Smooth muscle cell (in vitro differentiated cells): ENCODE data around the gene NPAP1. TPM values are rescaled to one million over a fixed set of nuclear protein-coding genes. Genes with fewer than 3 reads are reported as not detected.

ENCODE experiments used
- DNase-seq: peaks from one replicate; lab custom pipeline; 2025; ENCODE audit not compliant: unreplicated experiment; lab: John Stamatoyannopoulos, UW
- H2AFZ ChIP-seq: fragments of 200-600 bp; sonication (generic); 2 replicates; pipeline ENCODE4 v1.6.0; 2016; ENCODE audit warnings: antibody characterized with exemption, low read depth, mild to moderate bottlenecking
- H3F3A ChIP-seq: fragments of 200-600 bp; sonication (generic); 2 replicates; pipeline ENCODE4 v1.6.0; 2017; ENCODE audit warnings: antibody characterized with exemption, low read depth
- H3K27ac ChIP-seq: fragments of 200-600 bp; sonication (generic); 2 replicates; pipeline ENCODE4 v1.5.1; 2016; ENCODE audit warnings: low read depth, mild to moderate bottlenecking
- H3K27me3 ChIP-seq: fragments of 200-600 bp; sonication (generic); 2 replicates; pipeline ENCODE4 v1.6.1; 2016; ENCODE audit warnings: low read depth, mild to moderate bottlenecking
- H3K36me3 ChIP-seq: fragments of 200-600 bp; sonication (generic); 2 replicates; pipeline ENCODE4 v1.5.1; 2016; ENCODE audit warnings: low read depth
- H3K4me1 ChIP-seq: fragments of 200-600 bp; sonication (generic); 2 replicates; pipeline ENCODE4 v1.5.1; 2016; ENCODE audit warnings: low read depth
- H3K4me2 ChIP-seq: fragments of 200-600 bp; sonication (generic); 2 replicates; pipeline ENCODE4 v1.6.0; 2016; ENCODE audit warnings: mild to moderate bottlenecking
- H3K4me3 ChIP-seq: fragments of 200-600 bp; sonication (generic); 2 replicates; pipeline ENCODE4 v1.5.1; 2016; ENCODE audit warnings: mild to moderate bottlenecking
- H3K79me2 ChIP-seq: fragments of 200-600 bp; sonication (generic); 2 replicates; pipeline ENCODE4 v1.6.0; 2016; ENCODE audit warnings: low read depth, mild to moderate bottlenecking
- H3K9ac ChIP-seq: fragments of 200-600 bp; sonication (generic); 2 replicates; pipeline ENCODE4 v1.6.0; 2016; ENCODE audit warnings: low read depth
- H3K9me3 ChIP-seq: fragments of 200-600 bp; sonication (generic); replicated peaks from 2 replicates; pipeline ENCODE4 v1.5.1; 2016; ENCODE audit warnings: low read depth
- H4K20me1 ChIP-seq: fragments of 200-600 bp; sonication (generic); 2 replicates; pipeline ENCODE4 v1.6.0; 2016; ENCODE audit warnings: low read depth
- WGBS: methylation state at CpG from one replicate; pipeline ENCODE4 v1.1.7; 2016; ENCODE audit warnings: low lambda C conversion rate; 5-methylcytosine and 5-hydroxymethylcytosine counted together
- polyA plus RNA-seq: library from polyadenylated mRNA; unstranded; fragments of >200 nt; fragmentation: Nextera tagmentation; extraction: Ambion mirVana; gene quantifications from 2 replicates; pipeline ENCODE4 v1.2.1, GENCODE V29; 2016
- total RNA-seq: library from RNA; depleted of rRNA; stranded (reverse); fragments of >200 nt; gene quantifications from 2 replicates; pipeline ENCODE4 v1.2.3, GENCODE V29; 2014
- TF ChIP-seq, protein P1 (sequence below): fragments of 200-600 bp; sonication (generic); IDR thresholded peaks from 2 replicates; pipeline ENCODE4 v1.5.1; 2017; ENCODE audit warnings: borderline replicate concordance, mild to moderate bottlenecking, antibody characterized with exemption; ENCODE audit not compliant: insufficient read depth, poor library complexity, severe bottlenecking

Gene NPAP1
- total and polyA plus RNA-seq, 2 experiments from 2014 or later, result 0.04 TPM; not detected in 1

DNA sequence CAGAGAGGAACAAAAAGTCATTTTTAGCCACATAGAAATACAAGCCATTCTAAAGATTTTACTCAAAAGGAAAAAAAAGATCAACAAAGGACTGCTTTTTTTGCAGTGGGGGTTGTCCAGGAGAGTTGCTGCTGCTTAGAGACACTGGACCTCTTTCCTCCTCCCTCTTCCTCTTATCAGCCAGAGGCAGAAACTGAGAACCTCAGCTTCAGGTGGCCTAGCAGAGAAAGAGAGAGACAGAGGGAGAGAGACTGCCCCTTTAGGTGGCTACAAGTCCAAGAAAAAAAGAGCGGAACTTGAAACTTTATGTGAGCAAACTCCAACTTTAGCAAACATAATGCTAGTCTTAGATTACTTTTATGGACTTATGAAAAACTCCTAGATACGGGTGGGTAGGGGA lies 54.2 kb downstream of the NPAP1 start:
- no peaks in the 10 kb centered on the region for H3F3A ChIP-seq
- H3K9ac ChIP-seq, result no peak overlapping the region
- H3K27ac ChIP-seq, result no peak overlapping the region
- H3K9me3 ChIP-seq, result no peaks in the 10 kb centered on the region
- no peaks in the 10 kb centered on the region for H3K27me3 ChIP-seq
- DNase-seq, result no peak
- H3K4me2 ChIP-seq, result no peak overlapping the region
- TF ChIP-seq, protein P1, sequence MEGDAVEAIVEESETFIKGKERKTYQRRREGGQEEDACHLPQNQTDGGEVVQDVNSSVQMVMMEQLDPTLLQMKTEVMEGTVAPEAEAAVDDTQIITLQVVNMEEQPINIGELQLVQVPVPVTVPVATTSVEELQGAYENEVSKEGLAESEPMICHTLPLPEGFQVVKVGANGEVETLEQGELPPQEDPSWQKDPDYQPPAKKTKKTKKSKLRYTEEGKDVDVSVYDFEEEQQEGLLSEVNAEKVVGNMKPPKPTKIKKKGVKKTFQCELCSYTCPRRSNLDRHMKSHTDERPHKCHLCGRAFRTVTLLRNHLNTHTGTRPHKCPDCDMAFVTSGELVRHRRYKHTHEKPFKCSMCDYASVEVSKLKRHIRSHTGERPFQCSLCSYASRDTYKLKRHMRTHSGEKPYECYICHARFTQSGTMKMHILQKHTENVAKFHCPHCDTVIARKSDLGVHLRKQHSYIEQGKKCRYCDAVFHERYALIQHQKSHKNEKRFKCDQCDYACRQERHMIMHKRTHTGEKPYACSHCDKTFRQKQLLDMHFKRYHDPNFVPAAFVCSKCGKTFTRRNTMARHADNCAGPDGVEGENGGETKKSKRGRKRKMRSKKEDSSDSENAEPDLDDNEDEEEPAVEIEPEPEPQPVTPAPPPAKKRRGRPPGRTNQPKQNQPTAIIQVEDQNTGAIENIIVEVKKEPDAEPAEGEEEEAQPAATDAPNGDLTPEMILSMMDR, result no peak
- H3K36me3 ChIP-seq, result no peaks in the 10 kb centered on the region
- no peaks in the 10 kb centered on the region for H4K20me1 ChIP-seq
- WGBS, result 65% methylated on average over 2 of the region's 2 CpGs
- H3K4me1 ChIP-seq, result no peaks in the 10 kb centered on the region
- H2AFZ ChIP-seq, result no peak overlapping the region
- H3K79me2 ChIP-seq, result no peaks in the 10 kb centered on the region
- H3K4me3 ChIP-seq, result no peak overlapping the region
